KMS-11 (cell line): ENCODE data around the gene ARF5.

Experiments used
- H2AFZ ChIP-seq: fragments of 200-600 bp; sonication (generic); 2 replicates; pipeline ENCODE4 v1.6.1; 2016; ENCODE audit warnings: antibody characterized with exemption, mixed run types, low read depth
- H3K27ac ChIP-seq: fragments of 200-600 bp; sonication (generic); 2 replicates; pipeline ENCODE4 v1.6.1; 2016; ENCODE audit warnings: mild to moderate bottlenecking, mixed run types
- H3K27me3 ChIP-seq: fragments of 200-600 bp; sonication (generic); 2 replicates; pipeline ENCODE4 v1.6.1; 2017; ENCODE audit warnings: mild to moderate bottlenecking, low read depth, mixed run types, moderate library complexity; ENCODE audit not compliant: insufficient read depth
- H3K36me3 ChIP-seq: fragments of 200-600 bp; sonication (generic); 2 replicates; pipeline ENCODE4 v1.6.1; 2017; ENCODE audit warnings: mild to moderate bottlenecking, mixed run types; ENCODE audit not compliant: insufficient read depth
- H3K4me1 ChIP-seq: fragments of 200-600 bp; sonication (generic); 2 replicates; pipeline ENCODE4 v1.6.1; 2016; ENCODE audit warnings: mild to moderate bottlenecking, low read depth, mixed run types; ENCODE audit not compliant: poor library complexity, severe bottlenecking
- H3K4me2 ChIP-seq: fragments of 200-600 bp; sonication (generic); 2 replicates; pipeline ENCODE4 v1.7.0; 2016; ENCODE audit warnings: mild to moderate bottlenecking, mixed run types
- H3K4me3 ChIP-seq: fragments of 200-600 bp; sonication (generic); IDR thresholded peaks from 2 replicates; pipeline ENCODE4 v1.6.1; 2017; ENCODE audit warnings: low read depth, low read length, mixed read lengths; ENCODE audit not compliant: insufficient read depth
- H3K79me2 ChIP-seq: fragments of 200-600 bp; sonication (generic); 2 replicates; pipeline ENCODE4 v1.6.1; 2016; ENCODE audit warnings: low read depth, mixed run types; ENCODE audit not compliant: insufficient read depth
- H3K9ac ChIP-seq: fragments of 200-600 bp; sonication (generic); 2 replicates; pipeline ENCODE4 v1.6.1; 2016; ENCODE audit warnings: mild to moderate bottlenecking, mixed run types
- H4K20me1 ChIP-seq: fragments of 200-600 bp; sonication (generic); 2 replicates; pipeline ENCODE4 v1.6.1; 2016; ENCODE audit warnings: mild to moderate bottlenecking, mixed run types; ENCODE audit not compliant: insufficient read depth
- CTCF ChIP-seq: fragments of 200-600 bp; sonication (generic); conservative IDR thresholded peaks from 2 replicates; pipeline ENCODE4 v1.6.1; 2017; ENCODE audit warnings: low read depth, mild to moderate bottlenecking, antibody characterized with exemption, low read length, moderate library complexity, mixed read lengths

The ARF5 gene

GRCh38 chr7:127618775-127619174 lies 30.6 kb downstream of the ARF5 start:
- H2AFZ ChIP-seq = no peak overlapping the region
- H3K4me3 ChIP-seq = no peak overlapping the region
- H3K9ac ChIP-seq = no peak overlapping the region
- peaks cover 6% of the 10 kb centered on the region for H3K4me1 ChIP-seq
- no peak for TF ChIP-seq CTCF
- H3K27ac ChIP-seq = no peak overlapping the region
- H3K79me2 ChIP-seq = no peaks in the 10 kb centered on the region
- H4K20me1 ChIP-seq = no peaks in the 10 kb centered on the region
- H3K36me3 ChIP-seq = no peaks in the 10 kb centered on the region
- H3K27me3 ChIP-seq = peaks cover 3% of the 10 kb centered on the region; the same call in 1 of the 2 replicates
- no peak overlapping the region for H3K4me2 ChIP-seq

- Histone ChIP-seq H3K4me1 (peaks cover 6% of the 10 kb centered on the region), H4K20me1 (no peaks in the 10 kb centered on the region), H3K79me2 (no peaks in the 10 kb centered on the region), H3K27ac (no peak overlapping the region), H3K36me3 (no peaks in the 10 kb centered on the region), H2AFZ (no peak overlapping the region), H3K4me2 (no peak overlapping the region), H3K27me3 (peaks cover 3% of the 10 kb centered on the region; the same call in 1 of the 2 replicates), H3K9ac (no peak overlapping the region), H3K4me3 (no peak overlapping the region)
- TF ChIP-seq CTCF = no peak
Observed at GRCh38 chr7:127619681-127620405, 31.6 kb downstream of the ARF5 start.

GRCh38 chr7:127620406-127621233 lies 32.4 kb downstream of the ARF5 start:
- H4K20me1 ChIP-seq = no peaks in the 10 kb centered on the region
- peaks cover 6% of the 10 kb centered on the region for H3K4me1 ChIP-seq
- no peaks in the 10 kb centered on the region; the same call in 1 of the 2 replicates for H3K27me3 ChIP-seq
- H3K4me3 ChIP-seq = no peak overlapping the region
- H3K36me3 ChIP-seq = no peaks in the 10 kb centered on the region
- no peak overlapping the region for H3K9ac ChIP-seq
- TF ChIP-seq CTCF = no peak
- no peak overlapping the region for H3K27ac ChIP-seq
- no peak overlapping the region for H3K4me2 ChIP-seq
- no peak overlapping the region for H2AFZ ChIP-seq
- no peaks in the 10 kb centered on the region for H3K79me2 ChIP-seq

GRCh38 chr7:127625331-127625730 lies 37.1 kb downstream of the ARF5 start:
- Histone ChIP-seq H3K27ac (no peak overlapping the region), H4K20me1 (no peaks in the 10 kb centered on the region), H3K27me3 (no peaks in the 10 kb centered on the region), H3K4me2 (no peak overlapping the region), H3K79me2 (no peaks in the 10 kb centered on the region), H3K36me3 (no peaks in the 10 kb centered on the region), H3K4me1 (no peaks in the 10 kb centered on the region), H2AFZ (no peak overlapping the region), H3K9ac (no peak overlapping the region), H3K4me3 (no peak overlapping the region)
- no peak for TF ChIP-seq CTCF
